ENCODE data around the gene ARHGAP5.
"Not testable (repeated sequence)": the region's sequence is repeated elsewhere in the genome, so short reads cannot be mapped to it uniquely, and the experiment has no call there.

Gene ARHGAP5

GRCh38 chr14:32110548-32110896, 33.4 kb downstream of the ARHGAP5 start:
- no peaks in the 10 kb centered on the region for H3K4me1 ChIP-seq (ENCODE audit: insufficient read depth, low read length)
- H3K36me3 ChIP-seq (ENCODE audit: insufficient read depth, low read length) = no peaks in the 10 kb centered on the region
- H3K9me3 ChIP-seq (ENCODE audit: control insufficient read depth, insufficient read depth, low read length) = no peaks in the 10 kb centered on the region
- no peak overlapping the region for H3K9ac ChIP-seq (ENCODE audit: low read depth, low read length)

- H3K4me1 ChIP-seq (ENCODE audit: insufficient read depth, low read length) = no peaks in the 10 kb centered on the region
- H3K9ac ChIP-seq (ENCODE audit: low read depth, low read length) = no peak overlapping the region
- peaks cover 5% of the 10 kb centered on the region; the same call in 1 of the 2 replicates for H3K36me3 ChIP-seq (ENCODE audit: insufficient read depth, low read length)
- peaks cover 11% of the 10 kb centered on the region; the same call in 1 of the 2 replicates for H3K9me3 ChIP-seq (ENCODE audit: control insufficient read depth, insufficient read depth, low read length)
These were observed 44.4 kb downstream of the ARHGAP5 start for GRCh38 chr14:32121536-32121935.

GRCh38 chr14:32121948-32122347, 44.8 kb downstream of the ARHGAP5 start:
- peaks cover 5% of the 10 kb centered on the region; the same call in 1 of the 2 replicates for H3K36me3 ChIP-seq (ENCODE audit: insufficient read depth, low read length)
- H3K9ac ChIP-seq (ENCODE audit: low read depth, low read length) = no peak overlapping the region
- H3K4me1 ChIP-seq (ENCODE audit: insufficient read depth, low read length) = no peaks in the 10 kb centered on the region
- peaks cover 14% of the 10 kb centered on the region for H3K9me3 ChIP-seq (ENCODE audit: control insufficient read depth, insufficient read depth, low read length)

GRCh38 chr14:32126899-32127730, 50.0 kb downstream of the ARHGAP5 start:
- H3K9ac ChIP-seq (ENCODE audit: low read depth, low read length); H3K4me1 ChIP-seq (ENCODE audit: insufficient read depth, low read length); H3K36me3 ChIP-seq (ENCODE audit: insufficient read depth, low read length): not testable (repeated sequence)
- H3K9me3 ChIP-seq (ENCODE audit: control insufficient read depth, insufficient read depth, low read length) = peaks cover 18% of the 10 kb centered on the region

- peaks cover 18% of the 10 kb centered on the region for H3K9me3 ChIP-seq (ENCODE audit: control insufficient read depth, insufficient read depth, low read length)
- H3K36me3 ChIP-seq (ENCODE audit: insufficient read depth, low read length); H3K4me1 ChIP-seq (ENCODE audit: insufficient read depth, low read length); H3K9ac ChIP-seq (ENCODE audit: low read depth, low read length): not testable (repeated sequence)
These were observed 50.9 kb downstream of the ARHGAP5 start for GRCh38 chr14:32127731-32128654.

GRCh38 chr14:32128703-32129102, 51.6 kb downstream of the ARHGAP5 start:
- peaks cover 18% of the 10 kb centered on the region for H3K9me3 ChIP-seq (ENCODE audit: control insufficient read depth, insufficient read depth, low read length)
- no peaks in the 10 kb centered on the region for H3K4me1 ChIP-seq (ENCODE audit: insufficient read depth, low read length)
- no peak overlapping the region for H3K9ac ChIP-seq (ENCODE audit: low read depth, low read length)
- peaks cover 8% of the 10 kb centered on the region; the same call in 1 of the 2 replicates for H3K36me3 ChIP-seq (ENCODE audit: insufficient read depth, low read length)

GRCh38 chr14:32129124-32129523, 52.0 kb downstream of the ARHGAP5 start:
- no peaks in the 10 kb centered on the region for H3K4me1 ChIP-seq (ENCODE audit: insufficient read depth, low read length)
- H3K9ac ChIP-seq (ENCODE audit: low read depth, low read length) = no peak overlapping the region
- peaks cover 8% of the 10 kb centered on the region; the same call in 1 of the 2 replicates for H3K36me3 ChIP-seq (ENCODE audit: insufficient read depth, low read length)
- peaks cover 18% of the 10 kb centered on the region for H3K9me3 ChIP-seq (ENCODE audit: control insufficient read depth, insufficient read depth, low read length)

- not testable (repeated sequence) for H3K36me3 ChIP-seq (ENCODE audit: insufficient read depth, low read length); H3K9ac ChIP-seq (ENCODE audit: low read depth, low read length); H3K4me1 ChIP-seq (ENCODE audit: insufficient read depth, low read length); H3K9me3 ChIP-seq (ENCODE audit: control insufficient read depth, insufficient read depth, low read length)
These were observed 54.6 kb downstream of the ARHGAP5 start for GRCh38 chr14:32131689-32132088.

- Histone ChIP-seq H3K4me1 (ENCODE audit: insufficient read depth, low read length) (no peaks in the 10 kb centered on the region), H3K36me3 (ENCODE audit: insufficient read depth, low read length) (peaks cover 2% of the 10 kb centered on the region; the same call in 1 of the 2 replicates), H3K9me3 (ENCODE audit: control insufficient read depth, insufficient read depth, low read length) (peaks cover 16% of the 10 kb centered on the region), H3K9ac (ENCODE audit: low read depth, low read length) (no peak overlapping the region)
These were observed 57.5 kb downstream of the ARHGAP5 start for GRCh38 chr14:32134448-32135097.

- H3K9ac ChIP-seq (ENCODE audit: low read depth, low read length) = no peak overlapping the region
- peaks cover 12% of the 10 kb centered on the region for H3K9me3 ChIP-seq (ENCODE audit: control insufficient read depth, insufficient read depth, low read length)
- no peaks in the 10 kb centered on the region for H3K36me3 ChIP-seq (ENCODE audit: insufficient read depth, low read length)
- no peaks in the 10 kb centered on the region for H3K4me1 ChIP-seq (ENCODE audit: insufficient read depth, low read length)
These were observed 59.1 kb downstream of the ARHGAP5 start for GRCh38 chr14:32136027-32136825.

GRCh38 chr14:32137313-32137712, 60.2 kb downstream of the ARHGAP5 start:
- Histone ChIP-seq H3K9me3 (ENCODE audit: control insufficient read depth, insufficient read depth, low read length) (peaks cover 12% of the 10 kb centered on the region), H3K4me1 (ENCODE audit: insufficient read depth, low read length) (no peaks in the 10 kb centered on the region), H3K36me3 (ENCODE audit: insufficient read depth, low read length) (no peaks in the 10 kb centered on the region), H3K9ac (ENCODE audit: low read depth, low read length) (no peak overlapping the region)

- no peaks in the 10 kb centered on the region for H3K36me3 ChIP-seq (ENCODE audit: insufficient read depth, low read length)
- peaks cover 12% of the 10 kb centered on the region for H3K9me3 ChIP-seq (ENCODE audit: control insufficient read depth, insufficient read depth, low read length)
- H3K9ac ChIP-seq (ENCODE audit: low read depth, low read length) = no peak overlapping the region
- no peaks in the 10 kb centered on the region for H3K4me1 ChIP-seq (ENCODE audit: insufficient read depth, low read length)
These were observed 60.8 kb downstream of the ARHGAP5 start for GRCh38 chr14:32137892-32138291.

- H3K36me3 ChIP-seq (ENCODE audit: insufficient read depth, low read length) = no peaks in the 10 kb centered on the region; the same call in 1 of the 2 replicates
- H3K9ac ChIP-seq (ENCODE audit: low read depth, low read length) = no peak overlapping the region
- H3K9me3 ChIP-seq (ENCODE audit: control insufficient read depth, insufficient read depth, low read length) = peaks cover 5% of the 10 kb centered on the region
- H3K4me1 ChIP-seq (ENCODE audit: insufficient read depth, low read length) = no peaks in the 10 kb centered on the region
These were observed 65.2 kb downstream of the ARHGAP5 start for GRCh38 chr14:32142341-32142740.
